Suprapubic skin (tissue), 4 donors: ENCODE results near the gene NEURL3. TPM values are rescaled to one million over a fixed set of nuclear protein-coding genes. Genes with fewer than 3 reads are reported as not detected.
A peak's percentile ranks its signal among the peaks of the same experiment; 100 is the strongest.

Experiments
- DNase-seq, 2 donors: peaks; one replicate each; pipeline ENCODE4 v3.0.0-alpha.2; 2019; ENCODE audit warnings: low spot score in 2 of 2
- H3K27ac ChIP-seq: fragments of 200-600 bp; sonication (generic); one replicate; pipeline ENCODE4 v1.5.1; 2019
- H3K27me3 ChIP-seq: fragments of 200-600 bp; sonication (generic); one replicate; pipeline ENCODE4 v1.5.1; 2019
- H3K36me3 ChIP-seq: fragments of 200-600 bp; sonication (generic); one replicate; pipeline ENCODE4 v1.5.1; 2019
- H3K4me1 ChIP-seq: fragments of 200-600 bp; sonication (generic); one replicate; pipeline ENCODE4 v1.5.1; 2019
- H3K4me3 ChIP-seq: fragments of 200-600 bp; sonication (generic); one replicate; pipeline ENCODE4 v1.5.1; 2019; ENCODE audit warnings: mild to moderate bottlenecking
- H3K9me3 ChIP-seq: fragments of 200-600 bp; sonication (generic); one replicate; pipeline ENCODE4 v1.5.1; 2019
- CTCF ChIP-seq, 2 donors: fragments of 200-600 bp in 1 of 2; fragments of 450-650 bp in 1 of 2; sonication (generic) in 1 of 2; IDR thresholded peaks; one replicate each; pipeline ENCODE4 v1.5.1; 2016 to 2019; ENCODE audit warnings: antibody characterized with exemption in 2 of 2, mild to moderate bottlenecking in 1 of 2, moderate library complexity in 1 of 2
- EP300 ChIP-seq: sonication (generic); formaldehyde crosslinking; IDR thresholded peaks from one replicate; pipeline ENCODE4 v1.6.1; 2017; ENCODE audit warnings: antibody characterized with exemption
- POLR2A ChIP-seq, 2 donors: fragments of 450-650 bp; IDR thresholded peaks; one replicate each; pipeline ENCODE4 v1.6.1; 2017; ENCODE audit warnings: antibody characterized with exemption in 2 of 2, mild to moderate bottlenecking in 2 of 2, moderate library complexity in 2 of 2
- POLR2AphosphoS5 ChIP-seq, 3 donors: sonication (generic); formaldehyde crosslinking; IDR thresholded peaks; one replicate each; pipeline ENCODE4 v1.6.1; 2017; ENCODE audit warnings: antibody characterized with exemption in 3 of 3
- WGBS: methylation state at CpG from one replicate; pipeline ENCODE4 v1.1.5; 2018; 5-methylcytosine and 5-hydroxymethylcytosine counted together
- total RNA-seq, 4 donors: library from RNA; depleted of rRNA; stranded (reverse); fragments of >200 nt; gene quantifications; one replicate each; pipeline ENCODE4 v1.1.0, GENCODE V29; 2016

NEURL3 gene
- total RNA-seq, 4 donors from 2014 or later = 0.52 to 2.6 (median 1.5) TPM

GRCh38 chr2:96485350-96485749 is 19.8 kb downstream of the NEURL3 start:
- peak overlapping the region; percentile 48 for H3K4me3 ChIP-seq
- no peak for DNase-seq
- WGBS = 69% methylated on average over 9 of the region's 9 CpGs
- peak overlapping the region; percentile 80 for H3K27ac ChIP-seq
- TF ChIP-seq POLR2AphosphoS5 (IDR thresholded peaks at IDR 0.05) (no peak), EP300 (no peak), CTCF (IDR thresholded peaks at IDR 0.05) (no peak)
- H3K4me1 ChIP-seq = peaks cover 17% of the 10 kb centered on the region
- no peaks in the 10 kb centered on the region for H3K27me3 ChIP-seq
- no peaks in the 10 kb centered on the region for H3K36me3 ChIP-seq
- no peaks in the 10 kb centered on the region for H3K9me3 ChIP-seq

GRCh38 chr2:96484091-96484490 is 21.1 kb downstream of the NEURL3 start:
- H3K27ac ChIP-seq = no peak overlapping the region
- no peaks in the 10 kb centered on the region for H3K36me3 ChIP-seq
- WGBS = 86% methylated on average over 7 of the region's 7 CpGs
- peaks cover 17% of the 10 kb centered on the region for H3K4me1 ChIP-seq
- no peaks in the 10 kb centered on the region for H3K9me3 ChIP-seq
- no peak for DNase-seq
- TF ChIP-seq EP300 (no peak), POLR2AphosphoS5 (IDR thresholded peaks at IDR 0.05) (no peak), POLR2A (IDR thresholded peaks at IDR 0.05) (no peak), CTCF (IDR thresholded peaks at IDR 0.05) (no peak)
- no peak overlapping the region for H3K4me3 ChIP-seq
- H3K27me3 ChIP-seq = no peaks in the 10 kb centered on the region

- Histone ChIP-seq H3K4me3 (no peak overlapping the region), H3K4me1 (no peaks in the 10 kb centered on the region), H3K36me3 (no peaks in the 10 kb centered on the region), H3K9me3 (no peaks in the 10 kb centered on the region), H3K27me3 (no peaks in the 10 kb centered on the region), H3K27ac (no peak overlapping the region)
- DNase-seq = no peak
- WGBS = 74% methylated on average over 1 of the region's 1 CpG
- no peak for TF ChIP-seq EP300
Measured at GRCh38 chr2:96477458-96477857, 27.7 kb downstream of the NEURL3 start.

GRCh38 chr2:96471772-96472171 is 33.4 kb downstream of the NEURL3 start:
- no peaks in the 10 kb centered on the region for H3K9me3 ChIP-seq
- TF ChIP-seq POLR2AphosphoS5 (IDR thresholded peaks at IDR 0.05) (no peak), CTCF (IDR thresholded peaks at IDR 0.05) (no peak), EP300 (no peak), POLR2A (IDR thresholded peaks at IDR 0.05) (no peak)
- no peak overlapping the region for H3K27ac ChIP-seq
- 91% methylated on average over 6 of the region's 6 CpGs for WGBS
- no peak for DNase-seq
- H3K36me3 ChIP-seq = no peaks in the 10 kb centered on the region
- H3K27me3 ChIP-seq = peaks cover 8% of the 10 kb centered on the region
- no peak overlapping the region for H3K4me3 ChIP-seq
- peaks cover 6% of the 10 kb centered on the region for H3K4me1 ChIP-seq

- peaks cover 6% of the 10 kb centered on the region for H3K4me1 ChIP-seq
- TF ChIP-seq CTCF (IDR thresholded peaks at IDR 0.05) = peak; percentile 4 to 37
- TF ChIP-seq EP300 = no peak
- WGBS = 10% methylated on average over 6 of the region's 25 CpGs
Measured at GRCh38 chr2:96470636-96471035, 34.5 kb downstream of the NEURL3 start.

GRCh38 chr2:96470109-96470508 is 35.0 kb downstream of the NEURL3 start:
- WGBS = 69% methylated on average over 8 of the region's 8 CpGs
- Histone ChIP-seq H3K27me3 (peaks cover 8% of the 10 kb centered on the region), H3K9me3 (no peaks in the 10 kb centered on the region), H3K4me1 (peaks cover 6% of the 10 kb centered on the region), H3K36me3 (no peaks in the 10 kb centered on the region), H3K27ac (no peak overlapping the region), H3K4me3 (no peak overlapping the region)
- no peak for DNase-seq
- TF ChIP-seq CTCF (IDR thresholded peaks at IDR 0.05) (no peak), POLR2AphosphoS5 (IDR thresholded peaks at IDR 0.05) (no peak), EP300 (no peak), POLR2A (IDR thresholded peaks at IDR 0.05) (no peak)

More at GRCh38 chr2:96470636-96471035, 34.5 kb downstream of the NEURL3 start:
- no peaks in the 10 kb centered on the region for H3K36me3 ChIP-seq
- DNase-seq = no peak
- H3K9me3 ChIP-seq = no peaks in the 10 kb centered on the region
- H3K4me3 ChIP-seq = peak overlapping the region; percentile 2
- peaks cover 8% of the 10 kb centered on the region for H3K27me3 ChIP-seq
- no peak overlapping the region for H3K27ac ChIP-seq
